Thoracic aorta (tissue), 2 donors: Measurements from ENCODE around the gene SETBP1. TPM values are rescaled to one million over a fixed set of nuclear protein-coding genes. Genes with fewer than 3 reads are reported as not detected.

Experiments
- ATAC-seq: fragments of 150-250 bp; one replicate; pipeline ENCODE4 v1.8.0; 2017; ENCODE audit warnings: low read depth; ENCODE audit not compliant: insufficient number of reproducible peaks, low FRiP score
- DNase-seq: peaks from one replicate; pipeline ENCODE4 v3.0.0-alpha.2; 2020; ENCODE audit warnings: low spot score
- H3K27ac ChIP-seq, 2 donors: fragments of 200-600 bp; sonication (generic); 1 replicate in 1 of 2; 2 replicates in 1 of 2; pipeline ENCODE4 v1.5.1; 2016; ENCODE audit warnings: mild to moderate bottlenecking in 2 of 2, moderate library complexity in 2 of 2
- H3K27me3 ChIP-seq: fragments of 200-600 bp; sonication (generic); replicated peaks from 2 replicates; pipeline ENCODE4 v1.6.0; 2016; ENCODE audit warnings: mild to moderate bottlenecking; ENCODE audit not compliant: insufficient read depth
- H3K36me3 ChIP-seq: fragments of 200-600 bp; sonication (generic); one replicate; pipeline ENCODE4 v1.5.1; 2016
- H3K4me1 ChIP-seq, 2 donors: fragments of 200-600 bp; sonication (generic); 1 replicate in 1 of 2; 2 replicates in 1 of 2; pipeline versions ENCODE4 v1.5.1 to v1.6.0; 2016; ENCODE audit warnings: low read depth in 2 of 2, mild to moderate bottlenecking in 1 of 2; ENCODE audit not compliant: control insufficient read depth in 1 of 2
- H3K4me3 ChIP-seq: fragments of 200-600 bp; sonication (generic); 2 replicates; pipeline ENCODE4 v1.5.1; 2016; ENCODE audit warnings: mild to moderate bottlenecking
- H3K9me3 ChIP-seq: fragments of 200-600 bp; sonication (generic); 2 replicates; pipeline ENCODE4 v1.5.1; 2016
- CTCF ChIP-seq: fragments of 200-600 bp; sonication (generic); IDR thresholded peaks from one replicate; pipeline ENCODE4 v1.5.1; 2019; ENCODE audit warnings: antibody characterized with exemption
- total RNA-seq, 2 donors: library from RNA; depleted of rRNA; stranded (reverse); fragments of >200 nt; gene quantifications; one replicate each; pipeline versions ENCODE4 v1.1.0 to v1.2.3, GENCODE V29; 2016

SETBP1 gene
- total RNA-seq, 2 donors from 2014 or later: 39.3 to 50.2 TPM

GRCh38 chr18:44744161-44745121 lies 63.8 kb downstream of the SETBP1 start:
- Histone ChIP-seq H3K36me3 (no peaks in the 10 kb centered on the region), H3K27me3 (no peaks in the 10 kb centered on the region), H3K27ac (no peak overlapping the region), H3K4me1 (peaks cover 12 to 45% of the 10 kb centered on the region in 2 donors), H3K4me3 (peak overlapping the region; percentile 22), H3K9me3 (no peaks in the 10 kb centered on the region)
- no peak for ATAC-seq
- no peak for DNase-seq
- peak; percentile 14 for TF ChIP-seq CTCF

GRCh38 chr18:44747157-44747556 lies 66.5 kb downstream of the SETBP1 start:
- peaks cover 12 to 45% of the 10 kb centered on the region in 2 donors for H3K4me1 ChIP-seq

GRCh38 chr18:44748582-44748981 lies 67.9 kb downstream of the SETBP1 start:
- Histone ChIP-seq H3K36me3 (no peaks in the 10 kb centered on the region), H3K9me3 (no peaks in the 10 kb centered on the region), H3K4me3 (no peak overlapping the region), H3K27ac (no peak overlapping the region), H3K4me1 (peaks cover 8 to 31% of the 10 kb centered on the region in 2 donors), H3K27me3 (no peaks in the 10 kb centered on the region)
- no peak for ATAC-seq
- no peak for DNase-seq
- no peak for TF ChIP-seq CTCF

More at GRCh38 chr18:44747157-44747556, 66.5 kb downstream of the SETBP1 start:
- Histone ChIP-seq H3K27me3 (no peaks in the 10 kb centered on the region), H3K27ac (no peak overlapping the region), H3K36me3 (no peaks in the 10 kb centered on the region), H3K4me3 (no peak overlapping the region), H3K9me3 (no peaks in the 10 kb centered on the region)
- no peak for TF ChIP-seq CTCF
- DNase-seq (no peak), ATAC-seq (peak; percentile 16)

- ATAC-seq: no peak
- no peak for TF ChIP-seq CTCF
- Histone ChIP-seq H3K36me3 (no peaks in the 10 kb centered on the region), H3K4me1 (peaks cover 6 to 14% of the 10 kb centered on the region in 2 donors), H3K27me3 (no peaks in the 10 kb centered on the region), H3K27ac (no peak overlapping the region), H3K4me3 (no peak overlapping the region), H3K9me3 (no peaks in the 10 kb centered on the region)
- DNase-seq: no peak
Measured at GRCh38 chr18:44750774-44751173, 70.1 kb downstream of the SETBP1 start.

GRCh38 chr18:44754567-44754966 lies 73.9 kb downstream of the SETBP1 start:
- ATAC-seq (no peak), DNase-seq (no peak)
- no peaks in the 10 kb centered on the region for H3K36me3 ChIP-seq
- H3K9me3 ChIP-seq: no peaks in the 10 kb centered on the region
- H3K27me3 ChIP-seq: no peaks in the 10 kb centered on the region
- no peaks in the 10 kb centered on the region for H3K4me1 ChIP-seq
- H3K27ac ChIP-seq: no peak overlapping the region
- no peak overlapping the region for H3K4me3 ChIP-seq
- no peak for TF ChIP-seq CTCF
